B cell (primary cell): ENCODE data around the gene TSSC4. TPM values are rescaled to one million over a fixed set of nuclear protein-coding genes. Genes with fewer than 3 reads are reported as not detected.

Experiments
- ATAC-seq: fragments of 200-7000 bp; cut with Tn5 transposase; one replicate; pipeline ENCODE4 v1.10.0; 2021; ENCODE audit warnings: low read depth, mild to moderate bottlenecking, moderate number of reproducible peaks, moderate library complexity
- CTCF ChIA-PET: fragments of 350-600 bp; sonication (Branson Sonifier 250); formaldehyde crosslinking; loops from one replicate; lab custom pipeline; 2021; ENCODE audit warnings: antibody characterized with exemption, inconsistent platforms; lab: Charles Lee
- POLR2A ChIA-PET: fragments of 350-600 bp; sonication (Branson Sonifier 250); formaldehyde crosslinking; loops from one replicate; lab custom pipeline; 2021; ENCODE audit warnings: antibody characterized with exemption; lab: Charles Lee
- DNase-seq: peaks from one replicate; pipeline ENCODE4 v3.0.0; 2013
- H2AFZ ChIP-seq: 2 replicates; pipeline ENCODE4 v1.6.1; 2012; ENCODE audit warnings: mild to moderate bottlenecking, low read depth, low read length; ENCODE audit not compliant: insufficient read depth, poor library complexity, severe bottlenecking
- H3K27ac ChIP-seq, 2 donors: 1 replicate in 1 of 2; 2 replicates in 1 of 2; pipeline ENCODE4 v1.5.1; 2012 to 2013; ENCODE audit warnings: low read length in 2 of 2, mild to moderate bottlenecking in 2 of 2, moderate library complexity in 1 of 2
- H3K27me3 ChIP-seq, 4 experiments: fragments of 200-600 bp in 1 of 4; sonication (generic) in 1 of 4; replicated peaks in 1 of 4; 1 replicate in 2 of 4; 2 replicates in 2 of 4; pipeline versions ENCODE4 v1.6.1 to v1.7.0; 2013 to 2016; ENCODE audit warnings: low read length in 3 of 4, mild to moderate bottlenecking in 2 of 4, mixed read lengths in 1 of 4, moderate library complexity in 1 of 4; ENCODE audit not compliant: insufficient read depth in 4 of 4, control insufficient read depth in 3 of 4; ENCODE audit errors: control extremely low read depth in 1 of 4
- H3K36me3 ChIP-seq, 2 experiments: replicated peaks in 1 of 2; 1 replicate in 1 of 2; 2 replicates in 1 of 2; pipeline versions ENCODE4 v1.6.1 to v1.7.1; 2013; ENCODE audit warnings: low read length in 1 of 2; ENCODE audit not compliant: insufficient read depth in 2 of 2, control insufficient read depth in 1 of 2; ENCODE audit errors: control extremely low read depth in 1 of 2, extremely low read depth in 1 of 2
- H3K4me1 ChIP-seq, 2 donors: fragments of 200-600 bp in 1 of 2; sonication (generic) in 1 of 2; 1 replicate in 1 of 2; 2 replicates in 1 of 2; pipeline versions ENCODE4 v1.5.1 to v1.6.1; 2013 to 2017; ENCODE audit warnings: low read length in 2 of 2; ENCODE audit not compliant: control insufficient read depth in 2 of 2, insufficient read depth in 2 of 2
- H3K4me2 ChIP-seq: replicated peaks from 2 replicates; pipeline ENCODE3; 2012; ENCODE audit warnings: mild to moderate bottlenecking, low read depth, low read length; ENCODE audit not compliant: poor library complexity, severe bottlenecking
- H3K4me3 ChIP-seq, 5 experiments: fragments of 200-600 bp in 1 of 5; sonication (generic) in 1 of 5; 1 replicate in 3 of 5; 2 replicates in 2 of 5; pipeline versions ENCODE4 v1.5.1 to v1.7.0; 2011 to 2016; ENCODE audit warnings: low read length in 4 of 5, mild to moderate bottlenecking in 4 of 5, low read depth in 2 of 5, control low read depth in 1 of 5, moderate library complexity in 1 of 5; ENCODE audit not compliant: insufficient read depth in 1 of 5; ENCODE audit errors: control extremely low read depth in 1 of 5, extremely low read depth in 1 of 5
- H3K79me2 ChIP-seq: fragments of 200-600 bp; sonication (generic); one replicate; pipeline ENCODE4 v1.6.0; 2016; ENCODE audit warnings: low read length; ENCODE audit not compliant: control insufficient read depth, insufficient read depth
- H3K9ac ChIP-seq: fragments of 200-600 bp; sonication (generic); 2 replicates; pipeline ENCODE4 v1.6.1; 2017; ENCODE audit warnings: mild to moderate bottlenecking, low read length, moderate library complexity
- H3K9me3 ChIP-seq, 3 donors: one replicate each; pipeline versions ENCODE4 v1.6.1 to v1.7.1; 2013; ENCODE audit warnings: low read length in 2 of 3; ENCODE audit not compliant: control insufficient read depth in 2 of 3, insufficient read depth in 1 of 3; ENCODE audit errors: control extremely low read depth in 1 of 3
- H4K20me1 ChIP-seq: 2 replicates; pipeline ENCODE4 v1.6.0; 2012; ENCODE audit warnings: mild to moderate bottlenecking, low read length; ENCODE audit not compliant: insufficient read depth, control insufficient read depth, poor library complexity, severe bottlenecking
- H3K27ac Mint-ChIP-seq: one replicate; pipeline ENCODE4 v1.8.0; 2021; ENCODE audit warnings: mixed read lengths
- H3K27me3 Mint-ChIP-seq: one replicate; pipeline ENCODE4 v1.8.0; 2021; ENCODE audit warnings: mixed read lengths
- H3K4me1 Mint-ChIP-seq: one replicate; pipeline ENCODE4 v1.8.0; 2021; ENCODE audit warnings: mixed read lengths
- H3K4me3 Mint-ChIP-seq: one replicate; pipeline ENCODE4 v1.8.0; 2021; ENCODE audit warnings: mixed read lengths
- H3K9me3 Mint-ChIP-seq: one replicate; pipeline ENCODE4 v1.8.0; 2022; ENCODE audit warnings: mixed read lengths; ENCODE audit not compliant: insufficient read depth
- CTCF ChIP-seq: fragments of 200-600 bp; IDR thresholded peaks from one replicate; pipeline ENCODE4 v1.8.0; 2022; ENCODE audit warnings: antibody characterized with exemption, mild to moderate bottlenecking
- EZH2 ChIP-seq: IDR thresholded peaks from 2 replicates; pipeline ENCODE4 v1.6.1; 2012; ENCODE audit warnings: borderline replicate concordance, low read depth, mild to moderate bottlenecking, moderate library complexity, low read length; ENCODE audit not compliant: insufficient read depth, poor library complexity, severe bottlenecking
- WGBS: methylation state at CpG from one replicate; pipeline ENCODE4 v1.1.5; 2013; ENCODE audit warnings: missing lambda C conversion rate; ENCODE audit not compliant: insufficient coverage; 5-methylcytosine and 5-hydroxymethylcytosine counted together
- intact Hi-C: fragments of 100-400 bp; cut with micrococcal nuclease; formaldehyde crosslinking; loops from one replicate; pipeline ENCODE4 v1.10.0; 2022
- polyA plus RNA-seq: library from polyadenylated mRNA; depleted of rRNA; stranded (reverse); fragments of >200 nt; gene quantifications from 2 replicates; pipeline ENCODE4 v1.2.3, GENCODE V29; 2012
- total RNA-seq, 2 donors: library from RNA; stranded (reverse); fragments of 120-200 nt in 1 of 2; gene quantifications; 1 replicate in 1 of 2; 2 replicates in 1 of 2; pipeline versions ENCODE4 v1.2.3 to v1.2.4, GENCODE V29; 2013 to 2022

TSSC4 gene
- total and polyA plus RNA-seq, 2 donors (not counting 1 experiment from before 2014, with no cell fraction given): 49.4 to 57.5 TPM

GRCh38 chr11:2417856-2418692 is 17.5 kb downstream of the TSSC4 start:
- no peaks in the 10 kb centered on the region for H3K36me3 ChIP-seq
- 90% methylated on average over 23 of the region's 30 CpGs for WGBS
- ChIA-PET POLR2A (no interaction called here), CTCF (interaction anchor here (0.9 to 11.1 kb wide), 7 partner anchors 18 to 471 kb away, joined by 3 to 583 read pairs (median 38); partner anchors contain the start of genes C11orf21, CD81, TSPAN32 and TSSC4)
- H3K79me2 ChIP-seq: no peaks in the 10 kb centered on the region
- no peak overlapping the region for H3K4me2 ChIP-seq
- Mint-ChIP-seq H3K27ac (no peak overlapping the region), H3K9me3 (no peaks in the 10 kb centered on the region), H3K4me3 (no peak overlapping the region), H3K4me1 (peaks cover 3% of the 10 kb centered on the region), H3K27me3 (no peaks in the 10 kb centered on the region)
- H4K20me1 ChIP-seq: no peaks in the 10 kb centered on the region
- no peak overlapping the region for H3K27ac ChIP-seq
- TF ChIP-seq CTCF: no peak
- TF ChIP-seq EZH2: no peak
- no peak overlapping the region for H2AFZ ChIP-seq
- ATAC-seq (no peak), DNase-seq (no peak)
- H3K4me1 ChIP-seq: peaks cover 5 to 15% of the 10 kb centered on the region in 2 donors
- peaks cover 0 to 3% (median 0%) of the 10 kb centered on the region in 4 experiments for H3K27me3 ChIP-seq
- intact Hi-C loops: no loop called here
- no peak overlapping the region for H3K4me3 ChIP-seq
- H3K9me3 ChIP-seq: peaks cover 0 to 2% (median 0%) of the 10 kb centered on the region in 3 donors
- H3K9ac ChIP-seq: no peak overlapping the region
